SK-N-SH (cell line): ENCODE measurements around the gene TXNDC5. TPM values are rescaled to one million over a fixed set of nuclear protein-coding genes. Genes with fewer than 3 reads are reported as not detected.

Experiments used
- CTCF ChIA-PET: fragments of 300-600, 350-600 bp; formaldehyde crosslinking; extraction: SDS; loops from one replicate; lab custom pipeline; 2021; lab: Yijun Ruan, JAX
- POLR2A ChIA-PET: fragments of 350-600 bp; sonication (Branson Sonifier 250); formaldehyde crosslinking; extraction: SDS; loops from one replicate; lab custom pipeline; 2020; ENCODE audit warnings: antibody characterized with exemption, inconsistent platforms; lab: Yijun Ruan, JAX
- DNase-seq: peaks from one replicate; pipeline ENCODE4 v3.0.0; 2012
- H2AFZ ChIP-seq: fragments of 200-600 bp; sonication (generic); 2 replicates; pipeline ENCODE4 v1.8.1; 2016; ENCODE audit warnings: antibody characterized with exemption, mild to moderate bottlenecking, low read depth
- H3F3A ChIP-seq: fragments of 200-600 bp; sonication (generic); replicated peaks from 2 replicates; pipeline ENCODE3; 2016; ENCODE audit warnings: antibody characterized with exemption, mild to moderate bottlenecking; ENCODE audit not compliant: insufficient read depth
- H3K27ac ChIP-seq, 2 experiments: fragments of 200-500 bp in 1 of 2; fragments of 200-600 bp in 1 of 2; sonication (Bioruptor generic) in 1 of 2; sonication (generic), shearing (Covaris generic) in 1 of 2; 2 replicates each; pipeline versions ENCODE4 v1.5.1 to v1.6.1; 2014 to 2016; ENCODE audit warnings: low read depth in 2 of 2, inconsistent platforms in 1 of 2, low read length in 1 of 2, mild to moderate bottlenecking in 1 of 2, mixed read lengths in 1 of 2
- H3K27me3 ChIP-seq: fragments of 200-600 bp; sonication (generic), shearing (Covaris generic); 2 replicates; pipeline ENCODE4 v1.6.1; 2016; ENCODE audit warnings: mixed run types; ENCODE audit not compliant: insufficient read depth
- H3K36me3 ChIP-seq, 2 experiments: fragments of 200-500 bp in 1 of 2; fragments of 200-600 bp in 1 of 2; sonication (Bioruptor generic) in 1 of 2; sonication (generic) in 1 of 2; replicated peaks in 1 of 2; 2 replicates each; pipeline versions ENCODE3 to v1.5.1; 2014 to 2016; ENCODE audit warnings: low read length in 1 of 2, mild to moderate bottlenecking in 1 of 2; ENCODE audit not compliant: insufficient read depth in 2 of 2, control insufficient read depth in 1 of 2
- H3K4me1 ChIP-seq, 2 experiments: fragments of 200-500 bp in 1 of 2; fragments of 200-600 bp in 1 of 2; sonication (Bioruptor generic) in 1 of 2; sonication (generic), shearing (Covaris generic) in 1 of 2; 2 replicates each; pipeline versions ENCODE4 v1.5.1 to v1.6.1; 2014 to 2016; ENCODE audit warnings: low read depth in 1 of 2, low read length in 1 of 2, mixed run types in 1 of 2; ENCODE audit not compliant: insufficient read depth in 2 of 2, control insufficient read depth in 1 of 2
- H3K4me2 ChIP-seq: fragments of 200-600 bp; sonication (generic), shearing (Covaris generic); 2 replicates; pipeline ENCODE4 v1.6.1; 2017; ENCODE audit warnings: mixed run types
- H3K4me3 ChIP-seq, 2 experiments: fragments of 200-500 bp in 1 of 2; fragments of 200-600 bp in 1 of 2; sonication (Bioruptor generic) in 1 of 2; sonication (generic), shearing (Covaris generic) in 1 of 2; 2 replicates each; pipeline versions ENCODE4 v1.5.1 to v1.8.1; 2014 to 2016; ENCODE audit warnings: low read depth in 2 of 2, inconsistent platforms in 1 of 2, low read length in 1 of 2, mild to moderate bottlenecking in 1 of 2, mixed read lengths in 1 of 2, moderate library complexity in 1 of 2
- H3K79me2 ChIP-seq: fragments of 200-600 bp; sonication (generic); 2 replicates; pipeline ENCODE4 v1.8.1; 2017; ENCODE audit warnings: mild to moderate bottlenecking; ENCODE audit not compliant: insufficient read depth
- H3K9ac ChIP-seq: fragments of 200-600 bp; sonication (generic); 2 replicates; pipeline ENCODE4 v1.6.1; 2017; ENCODE audit warnings: mixed run types
- H3K9me2 ChIP-seq: fragments of 200-600 bp; sonication (generic); 2 replicates; pipeline ENCODE4 v1.6.1; 2017; ENCODE audit warnings: mixed run types
- H3K9me3 ChIP-seq: fragments of 200-600 bp; sonication (generic); 2 replicates; pipeline ENCODE4 v1.6.1; 2017; ENCODE audit warnings: mixed run types, mild to moderate bottlenecking, moderate library complexity
- H4K20me1 ChIP-seq: fragments of 200-600 bp; sonication (generic); 2 replicates; pipeline ENCODE4 v1.6.1; 2017; ENCODE audit warnings: mild to moderate bottlenecking, mixed run types; ENCODE audit not compliant: insufficient read depth
- EP300 ChIP-seq, 2 experiments: IDR thresholded peaks; 2 replicates each; pipeline versions ENCODE4 v1.4.0 to v1.6.1; 2012; ENCODE audit warnings: borderline replicate concordance in 1 of 2, low read depth in 1 of 2, low read length in 1 of 2
- JUND ChIP-seq: IDR thresholded peaks from 2 replicates; pipeline ENCODE4 v1.4.0; 2012
- NRF1 ChIP-seq: IDR thresholded peaks from 2 replicates; pipeline ENCODE4 v1.6.1; 2012; ENCODE audit warnings: low read depth, mild to moderate bottlenecking, low read length
- POLR2AphosphoS5 ChIP-seq: IDR thresholded peaks from 2 replicates; pipeline ENCODE4 v1.6.1; 2012; ENCODE audit warnings: low read depth, low read length
- RFX5 ChIP-seq: IDR thresholded peaks from 2 replicates; pipeline ENCODE4 v1.6.1; 2012; ENCODE audit warnings: mild to moderate bottlenecking, improper control_type of control experiment, low read length
- SIN3A ChIP-seq: IDR thresholded peaks from 2 replicates; pipeline ENCODE4 v1.6.1; 2012; ENCODE audit warnings: low read depth, mild to moderate bottlenecking, low read length, moderate library complexity, borderline replicate concordance
- SMC3 ChIP-seq: IDR thresholded peaks from 2 replicates; pipeline ENCODE4 v1.6.1; 2012; ENCODE audit warnings: low read depth, low read length, improper control_type of control experiment
- TEAD4 ChIP-seq: IDR thresholded peaks from 2 replicates; pipeline ENCODE4 v1.4.0; 2012; ENCODE audit warnings: mild to moderate bottlenecking, borderline replicate concordance; ENCODE audit not compliant: insufficient read depth
- WGBS: methylation state at CpG from one replicate; pipeline ENCODE4 v1.1.6; 2017; ENCODE audit warnings: low lambda C conversion rate; 5-methylcytosine and 5-hydroxymethylcytosine counted together
- polyA plus RNA-seq, 3 experiments: library from polyadenylated mRNA; depleted of rRNA; stranded (reverse); fragments of >200 nt; gene quantifications; 2 replicates each; pipeline ENCODE4 v1.2.3, GENCODE V29; 2012
- TF ChIP-seq, protein P1 (sequence below): IDR thresholded peaks from 2 replicates; pipeline ENCODE4; 2012

TXNDC5 gene
- polyA plus RNA-seq, 1 of the 3 experiments (the other 2 are of a cell fraction): 187 TPM

DNA sequence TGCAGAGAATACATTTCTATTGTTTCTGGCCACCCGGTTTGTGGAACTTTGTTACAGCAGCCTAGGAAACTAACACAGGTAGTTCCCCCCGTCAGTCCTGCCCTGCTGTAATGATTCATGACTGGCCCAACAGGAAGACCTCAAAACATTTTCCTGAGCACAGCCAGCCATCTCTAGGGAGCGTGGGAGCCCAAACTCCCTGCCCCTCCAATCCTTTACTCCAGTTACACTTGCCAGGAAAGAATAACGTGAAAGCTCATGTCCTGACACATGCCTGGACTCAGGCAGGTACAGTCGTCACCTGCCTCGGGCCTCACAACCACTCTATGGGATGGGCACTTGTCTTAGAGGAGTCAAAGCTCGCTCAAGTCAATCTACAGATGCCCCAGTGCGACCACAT, 8.4 kb downstream of the TXNDC5 start:
- ChIA-PET POLR2A (no interaction called here), CTCF (no interaction called here)
- H3F3A ChIP-seq: peaks cover 4% of the 10 kb centered on the region
- no peak overlapping the region for H3K4me3 ChIP-seq
- H4K20me1 ChIP-seq: peaks cover 32% of the 10 kb centered on the region
- H2AFZ ChIP-seq: no peak overlapping the region
- peaks cover 53 to 73% of the 10 kb centered on the region in 2 experiments for H3K36me3 ChIP-seq
- no peak overlapping the region for H3K4me2 ChIP-seq
- TF ChIP-seq SIN3A (no peak), EP300 (IDR thresholded peaks at IDR 0.05; ENCODE audit: borderline replicate concordance in 1 of 2, low read depth in 1 of 2, low read length in 1 of 2) (no peak), TEAD4 (no peak), NRF1 (no peak)
- H3K9ac ChIP-seq: no peak overlapping the region
- no peaks in the 10 kb centered on the region; a peak in 1 of 4 replicates for H3K4me1 ChIP-seq
- H3K9me2 ChIP-seq: no peaks in the 10 kb centered on the region; the same call in 1 of the 2 replicates
- WGBS: 91% methylated on average over 8 of the region's 8 CpGs
- no peaks in the 10 kb centered on the region for H3K9me3 ChIP-seq
- H3K79me2 ChIP-seq: peaks cover 28% of the 10 kb centered on the region
- no peak overlapping the region for H3K27ac ChIP-seq
- no peak for DNase-seq
- H3K27me3 ChIP-seq: no peaks in the 10 kb centered on the region

DNA sequence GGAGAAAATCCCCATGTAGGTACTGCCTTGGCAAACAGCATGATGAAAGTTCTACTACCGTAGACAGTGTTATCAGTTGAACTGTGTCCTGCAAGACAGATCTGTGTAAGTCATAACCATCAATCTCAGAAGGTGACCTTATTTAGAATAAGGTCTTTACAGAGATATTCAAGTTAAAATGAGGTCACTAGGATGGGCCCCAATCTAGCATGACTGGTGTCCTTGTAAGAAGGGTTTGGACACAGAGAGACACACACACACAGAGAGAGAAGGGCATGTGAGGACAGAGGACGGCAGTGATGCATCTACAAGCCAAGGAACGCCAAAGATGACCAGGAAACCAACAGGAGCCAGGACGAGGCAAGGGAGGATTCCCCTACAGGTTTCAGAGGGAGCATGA, 8.8 kb downstream of the TXNDC5 start:
- CTCF ChIA-PET: no interaction called here
- peaks cover 24% of the 10 kb centered on the region for H3K79me2 ChIP-seq

DNA sequence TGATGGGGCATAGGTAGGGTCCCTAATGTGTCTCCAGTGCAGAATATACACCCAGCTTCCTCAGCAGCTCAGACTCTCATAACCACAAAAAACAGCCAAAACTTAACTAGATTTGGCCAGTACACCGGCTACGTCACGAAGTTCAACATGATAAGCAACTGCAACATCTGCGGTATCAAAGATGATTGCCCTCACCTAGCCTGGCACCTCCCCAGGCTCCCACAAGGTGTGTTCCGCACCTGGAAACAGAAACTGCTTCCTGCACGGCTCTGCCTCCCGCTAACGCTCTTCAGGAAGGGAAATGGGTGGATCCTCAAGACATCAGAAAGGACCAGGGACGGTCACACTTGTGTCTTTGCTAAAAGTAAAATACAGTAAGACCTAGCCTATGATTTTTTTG, 9.5 kb downstream of the TXNDC5 start:
- Histone ChIP-seq H4K20me1 (peaks cover 21% of the 10 kb centered on the region), H3K79me2 (peaks cover 17% of the 10 kb centered on the region), H3K9ac (no peak overlapping the region), H3K4me3 (no peak overlapping the region), H3K4me1 (no peaks in the 10 kb centered on the region; a peak in 1 of 4 replicates)
- WGBS: 96% methylated on average over 9 of the region's 9 CpGs
- no peak for DNase-seq
- ChIA-PET CTCF (no interaction called here), POLR2A (no interaction called here)
- TF ChIP-seq, protein P1, sequence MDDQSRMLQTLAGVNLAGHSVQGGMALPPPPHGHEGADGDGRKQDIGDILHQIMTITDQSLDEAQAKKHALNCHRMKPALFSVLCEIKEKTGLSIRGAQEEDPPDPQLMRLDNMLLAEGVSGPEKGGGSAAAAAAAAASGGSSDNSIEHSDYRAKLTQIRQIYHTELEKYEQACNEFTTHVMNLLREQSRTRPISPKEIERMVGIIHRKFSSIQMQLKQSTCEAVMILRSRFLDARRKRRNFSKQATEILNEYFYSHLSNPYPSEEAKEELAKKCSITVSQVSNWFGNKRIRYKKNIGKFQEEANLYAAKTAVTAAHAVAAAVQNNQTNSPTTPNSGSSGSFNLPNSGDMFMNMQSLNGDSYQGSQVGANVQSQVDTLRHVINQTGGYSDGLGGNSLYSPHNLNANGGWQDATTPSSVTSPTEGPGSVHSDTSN: no peak
- TF ChIP-seq POLR2AphosphoS5: no peak
- TF ChIP-seq, all 33 proteins: peak for 0
- Histone ChIP-seq H3F3A (peaks cover 4% of the 10 kb centered on the region), H3K36me3 (peaks cover 65 to 81% of the 10 kb centered on the region in 2 experiments), H3K9me2 (no peaks in the 10 kb centered on the region; the same call in 1 of the 2 replicates), H2AFZ (no peak overlapping the region), H3K4me2 (no peak overlapping the region), H3K9me3 (no peaks in the 10 kb centered on the region), H3K27me3 (no peaks in the 10 kb centered on the region), H3K27ac (no peak overlapping the region)

More for the DNA sequence above, 8.8 kb downstream of the TXNDC5 start:
- Histone ChIP-seq H3F3A (peaks cover 4% of the 10 kb centered on the region), H3K4me3 (no peak overlapping the region), H3K27ac (no peak overlapping the region), H3K27me3 (no peaks in the 10 kb centered on the region), H2AFZ (no peak overlapping the region), H3K4me1 (no peaks in the 10 kb centered on the region; a peak in 1 of 4 replicates), H3K9ac (no peak overlapping the region), H3K9me3 (no peaks in the 10 kb centered on the region), H3K36me3 (peaks cover 58 to 74% of the 10 kb centered on the region in 2 experiments), H3K9me2 (no peaks in the 10 kb centered on the region; the same call in 1 of the 2 replicates), H4K20me1 (peaks cover 28% of the 10 kb centered on the region), H3K4me2 (no peak overlapping the region)
- WGBS: 88% methylated on average over 4 of the region's 4 CpGs
- no peak for DNase-seq
- TF ChIP-seq RFX5: no peak
- TF ChIP-seq JUND: no peak
- TF ChIP-seq SMC3: no peak
- POLR2A ChIA-PET: no interaction called here
